Stimulated activated CD8-positive, alpha-beta memory T cell treated with anti-CD3 and anti-CD28 coated beads, Interleukin-7, amount 100 ng/mL, for 1 hour (primary cell): Measurements from ENCODE around the gene NFKBIL1.

Source experiments
- DNase-seq, 2 donors: peaks; one replicate each; pipeline ENCODE4 v3.0.0-alpha.2; 2020; ENCODE audit warnings: low read depth in 2 of 2

NFKBIL1 gene

DNA sequence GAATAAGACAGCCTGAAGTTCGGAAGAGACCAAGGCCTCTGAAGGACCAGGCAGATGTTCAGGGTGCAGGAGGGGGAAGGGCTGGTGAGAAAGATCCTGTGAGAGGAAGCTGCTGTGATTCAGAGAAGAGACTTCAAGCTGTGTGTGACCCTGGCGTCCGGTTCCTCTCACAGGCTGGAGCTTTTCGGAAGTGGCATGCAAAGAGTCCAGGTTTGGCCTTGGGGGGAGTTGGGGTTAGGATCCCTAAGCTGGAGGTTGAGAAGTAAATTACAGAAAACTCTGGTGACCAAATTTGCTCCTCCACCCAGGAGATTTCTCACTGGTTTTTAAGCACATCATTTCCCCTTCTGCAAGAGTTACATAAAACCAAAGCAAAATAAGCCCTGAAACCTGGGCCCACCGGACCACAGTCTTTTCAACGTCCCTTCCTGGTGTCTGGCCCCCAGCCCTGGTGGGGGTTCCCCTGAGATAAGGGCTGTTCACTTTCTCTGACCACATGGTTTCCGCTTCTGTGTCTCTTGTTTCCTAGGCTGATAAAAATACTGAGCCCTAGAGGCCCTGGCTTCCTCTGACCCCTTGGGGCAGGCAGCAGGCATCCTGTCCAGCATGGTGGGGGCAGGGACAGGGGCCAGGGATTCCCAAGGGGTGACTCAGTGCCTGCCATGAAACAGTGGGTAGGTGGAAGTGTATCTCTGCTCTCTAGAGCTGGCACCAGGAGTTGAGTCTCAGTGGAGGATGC lies 12.7 kb downstream of the NFKBIL1 start:
- no peak for DNase-seq

DNA sequence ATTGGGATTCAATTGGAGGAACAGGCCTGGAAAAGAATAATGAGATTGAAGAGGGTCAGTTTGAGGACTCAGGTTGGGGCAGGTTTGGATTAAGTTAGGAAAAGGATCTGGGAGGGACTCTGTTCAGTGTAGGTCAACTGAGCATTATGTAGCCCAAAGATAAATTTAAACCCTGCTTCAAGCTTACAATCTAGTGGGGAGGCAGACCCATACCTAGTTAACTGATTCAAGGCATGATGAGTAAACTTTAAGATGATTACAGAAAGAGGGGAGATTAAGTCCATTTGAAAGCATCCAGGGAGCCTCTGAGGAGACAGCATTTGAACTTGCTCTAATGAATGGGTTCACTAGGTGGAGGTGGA lies 13.3 kb downstream of the NFKBIL1 start:
- no peak for DNase-seq

DNA sequence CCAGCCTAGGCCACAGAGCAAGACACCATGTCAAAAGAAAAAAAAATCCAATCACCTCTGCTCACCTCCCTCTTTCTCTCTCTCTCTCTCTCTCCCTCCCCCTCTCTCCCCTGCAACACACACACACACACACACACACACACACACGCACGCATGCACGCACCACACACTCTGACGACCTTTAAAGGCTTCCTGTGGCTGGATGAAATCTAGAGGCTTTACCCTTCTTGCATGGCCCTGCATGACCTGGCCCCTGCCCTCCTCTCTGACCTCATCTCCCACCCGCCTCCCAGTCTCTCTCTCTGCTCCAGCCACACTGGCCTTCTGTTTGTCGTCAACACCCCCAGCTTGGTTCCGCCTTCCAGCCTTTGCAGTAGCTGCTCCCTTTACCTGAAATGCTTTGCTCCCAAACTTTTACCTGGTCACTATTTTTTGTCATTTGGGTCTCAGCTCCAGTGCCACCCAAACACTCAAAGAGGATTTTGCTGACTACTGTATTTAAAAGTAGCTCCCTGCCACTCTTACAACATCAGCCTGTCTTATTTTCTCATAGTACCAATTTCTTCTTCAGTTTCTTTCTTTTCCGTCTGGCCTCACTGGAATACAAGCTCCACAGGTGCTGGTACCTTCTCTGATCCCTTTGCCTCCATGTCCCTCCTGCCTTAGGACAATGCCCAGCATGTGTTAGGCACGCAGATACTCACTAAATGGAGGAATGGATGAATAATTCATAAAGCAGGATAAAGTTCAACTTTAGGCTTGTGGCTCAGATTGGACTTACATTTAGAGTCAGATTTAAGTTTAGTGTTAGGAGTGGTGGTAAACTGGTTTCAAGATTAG lies 20.3 kb downstream of the NFKBIL1 start:
- no peak for DNase-seq

DNA sequence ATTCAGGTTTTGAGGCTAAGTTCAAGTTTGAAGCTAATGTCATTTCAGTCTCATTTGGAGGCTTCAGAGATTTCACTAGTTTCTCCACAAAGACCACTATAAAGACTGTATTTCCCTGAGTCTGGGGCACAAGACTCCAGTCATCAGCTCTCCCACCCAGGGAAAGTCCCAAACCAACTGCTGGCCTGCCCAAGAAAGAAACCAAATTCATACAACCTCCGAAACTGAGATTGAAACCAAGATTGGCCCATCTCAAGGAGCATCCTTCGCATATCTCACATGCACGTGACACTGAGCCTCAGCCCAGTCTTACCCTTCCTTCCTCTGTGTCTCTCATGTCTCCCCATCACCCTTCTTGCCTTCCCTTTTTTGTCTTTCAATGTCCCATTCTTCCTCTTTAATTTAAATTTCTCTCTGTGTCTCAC lies 21.1 kb downstream of the NFKBIL1 start:
- no peak for DNase-seq

DNA sequence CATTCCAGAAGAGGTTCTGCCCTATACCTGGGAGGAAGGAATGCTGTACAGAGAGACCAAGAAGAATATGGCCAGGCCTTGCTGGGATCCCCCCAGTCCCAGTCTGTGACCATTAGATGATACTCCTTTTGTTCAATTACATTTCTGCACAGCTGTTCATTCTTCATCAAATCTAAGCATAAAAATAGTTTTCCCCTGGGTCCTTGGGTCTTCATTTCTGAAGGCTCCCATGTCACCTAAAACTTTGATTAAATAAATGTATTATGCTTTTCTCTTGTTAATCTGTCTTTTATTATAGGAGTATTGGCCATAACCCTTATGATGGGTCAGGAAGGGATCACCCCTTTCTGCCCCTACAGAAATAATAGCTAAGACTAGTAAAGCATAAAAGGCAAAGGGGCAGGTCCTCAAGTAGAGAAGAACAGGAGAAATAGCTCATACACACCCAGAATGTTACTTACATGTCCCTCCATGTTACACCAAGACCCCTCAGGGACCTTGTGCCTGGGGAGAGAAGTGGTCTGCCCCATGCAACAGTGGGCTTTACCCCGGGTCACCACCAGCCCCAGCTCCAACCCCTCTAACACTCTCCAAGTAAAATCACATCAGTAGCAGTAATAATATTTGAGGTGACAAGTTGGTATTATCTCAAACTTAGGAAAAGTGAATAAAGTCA lies 22.6 kb downstream of the NFKBIL1 start:
- no peak for DNase-seq

GRCh38 chr6:31572041-31572911 lies 24.9 kb downstream of the NFKBIL1 start, which contains the start of gene LTA:
Gene LTA, plus strand, starts transcription at chr6:31572289. Its CDS starts 454 bp downstream, at chr6:31572743.
- no peak for DNase-seq

GRCh38 chr6:31573239-31574105 lies 26.1 kb downstream of the NFKBIL1 start:
- DNase-seq: no peak

GRCh38 chr6:31574106-31575061 lies 27.0 kb downstream of the NFKBIL1 start:
- no peak for DNase-seq

GRCh38 chr6:31575335-31575901 lies 28.0 kb downstream of the NFKBIL1 start, which contains the start of gene TNF:
Gene TNF, plus strand, starts transcription at chr6:31575565. Its CDS starts 177 bp downstream, at chr6:31575742.
- peak in 1 of 2 donors; percentile 64 for DNase-seq

DNA sequence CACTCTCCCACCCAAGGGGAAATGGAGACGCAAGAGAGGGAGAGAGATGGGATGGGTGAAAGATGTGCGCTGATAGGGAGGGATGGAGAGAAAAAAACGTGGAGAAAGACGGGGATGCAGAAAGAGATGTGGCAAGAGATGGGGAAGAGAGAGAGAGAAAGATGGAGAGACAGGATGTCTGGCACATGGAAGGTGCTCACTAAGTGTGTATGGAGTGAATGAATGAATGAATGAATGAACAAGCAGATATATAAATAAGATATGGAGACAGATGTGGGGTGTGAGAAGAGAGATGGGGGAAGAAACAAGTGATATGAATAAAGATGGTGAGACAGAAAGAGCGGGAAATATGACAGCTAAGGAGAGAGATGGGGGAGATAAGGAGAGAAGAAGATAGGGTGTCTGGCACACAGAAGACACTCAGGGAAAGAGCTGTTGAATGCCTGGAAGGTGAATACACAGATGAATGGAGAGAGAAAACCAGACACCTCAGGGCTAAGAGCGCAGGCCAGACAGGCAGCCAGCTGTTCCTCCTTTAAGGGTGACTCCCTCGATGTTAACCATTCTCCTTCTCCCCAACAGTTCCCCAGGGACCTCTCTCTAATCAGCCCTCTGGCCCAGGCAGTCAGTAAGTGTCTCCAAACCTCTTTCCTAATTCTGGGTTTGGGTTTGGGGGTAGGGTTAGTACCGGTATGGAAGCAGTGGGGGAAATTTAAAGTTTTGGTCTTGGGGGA lies 28.7 kb downstream of the NFKBIL1 start:
- DNase-seq: no peak

DNA sequence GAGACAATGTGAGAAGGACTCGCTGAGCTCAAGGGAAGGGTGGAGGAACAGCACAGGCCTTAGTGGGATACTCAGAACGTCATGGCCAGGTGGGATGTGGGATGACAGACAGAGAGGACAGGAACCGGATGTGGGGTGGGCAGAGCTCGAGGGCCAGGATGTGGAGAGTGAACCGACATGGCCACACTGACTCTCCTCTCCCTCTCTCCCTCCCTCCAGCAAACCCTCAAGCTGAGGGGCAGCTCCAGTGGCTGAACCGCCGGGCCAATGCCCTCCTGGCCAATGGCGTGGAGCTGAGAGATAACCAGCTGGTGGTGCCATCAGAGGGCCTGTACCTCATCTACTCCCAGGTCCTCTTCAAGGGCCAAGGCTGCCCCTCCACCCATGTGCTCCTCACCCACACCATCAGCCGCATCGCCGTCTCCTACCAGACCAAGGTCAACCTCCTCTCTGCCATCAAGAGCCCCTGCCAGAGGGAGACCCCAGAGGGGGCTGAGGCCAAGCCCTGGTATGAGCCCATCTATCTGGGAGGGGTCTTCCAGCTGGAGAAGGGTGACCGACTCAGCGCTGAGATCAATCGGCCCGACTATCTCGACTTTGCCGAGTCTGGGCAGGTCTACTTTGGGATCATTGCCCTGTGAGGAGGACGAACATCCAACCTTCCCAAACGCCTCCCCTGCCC lies 29.6 kb downstream of the NFKBIL1 start:
- DNase-seq: no peak

DNA sequence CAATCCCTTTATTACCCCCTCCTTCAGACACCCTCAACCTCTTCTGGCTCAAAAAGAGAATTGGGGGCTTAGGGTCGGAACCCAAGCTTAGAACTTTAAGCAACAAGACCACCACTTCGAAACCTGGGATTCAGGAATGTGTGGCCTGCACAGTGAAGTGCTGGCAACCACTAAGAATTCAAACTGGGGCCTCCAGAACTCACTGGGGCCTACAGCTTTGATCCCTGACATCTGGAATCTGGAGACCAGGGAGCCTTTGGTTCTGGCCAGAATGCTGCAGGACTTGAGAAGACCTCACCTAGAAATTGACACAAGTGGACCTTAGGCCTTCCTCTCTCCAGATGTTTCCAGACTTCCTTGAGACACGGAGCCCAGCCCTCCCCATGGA lies 30.2 kb downstream of the NFKBIL1 start:
- no peak for DNase-seq

GRCh38 chr6:31578184-31579118 lies 31.0 kb downstream of the NFKBIL1 start:
- no peak for DNase-seq

- no peak for DNase-seq
These were observed 31.7 kb downstream of the NFKBIL1 start for GRCh38 chr6:31579119-31579505.

DNA sequence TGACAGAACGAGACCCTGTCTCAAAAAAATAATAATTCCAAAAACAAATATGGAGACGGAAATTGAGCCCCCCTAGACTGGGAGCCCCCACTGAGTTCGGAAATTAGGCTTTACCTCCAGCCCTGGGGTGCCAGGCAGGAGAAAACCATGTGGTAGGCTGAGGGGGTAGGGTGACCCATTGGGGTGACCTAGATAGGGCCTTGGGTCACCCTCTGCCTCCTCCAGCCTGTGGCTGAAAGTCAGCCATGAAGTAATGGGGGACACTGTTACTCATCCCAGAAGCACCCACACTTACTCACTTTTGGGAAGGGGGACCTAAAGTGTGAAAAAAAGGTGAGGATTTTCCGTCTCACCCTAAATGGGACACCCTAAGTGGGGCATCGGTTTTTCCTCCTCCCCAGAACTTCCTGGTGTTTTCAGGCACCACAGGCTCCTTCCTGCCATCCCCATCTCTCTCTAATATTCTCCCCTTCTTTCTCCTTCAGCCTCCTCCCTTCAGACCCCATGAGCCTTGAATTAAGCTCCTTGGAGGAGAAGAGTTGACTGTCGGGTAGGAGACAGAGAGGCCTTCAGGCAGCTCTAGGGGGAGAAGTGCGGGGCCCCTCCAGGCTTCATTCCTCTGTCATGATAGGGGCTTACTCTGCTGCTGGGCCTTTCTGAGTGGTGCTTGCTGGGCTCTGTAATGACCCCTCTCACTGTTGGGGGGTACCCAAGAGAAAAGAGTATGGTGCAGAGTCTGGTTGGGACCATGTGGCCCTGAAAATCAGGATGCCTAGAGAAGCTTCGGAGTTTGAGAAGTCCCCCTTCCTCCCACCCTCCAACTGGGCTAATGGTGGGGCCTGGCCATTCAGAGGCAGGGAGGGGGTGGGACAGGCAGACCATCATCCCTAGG lies 32.4 kb downstream of the NFKBIL1 start:
- no peak for DNase-seq

- DNase-seq: no peak
These were observed 33.0 kb downstream of the NFKBIL1 start for GRCh38 chr6:31580438-31580740.
